ENCODE results near the gene SGIP1. TPM values are rescaled to one million over a fixed set of nuclear protein-coding genes. Genes with fewer than 3 reads are reported as not detected.

SGIP1 gene
- total RNA-seq, 4 donors from 2014 or later: 3.9 to 14.7 (median 6.5) TPM

DNA sequence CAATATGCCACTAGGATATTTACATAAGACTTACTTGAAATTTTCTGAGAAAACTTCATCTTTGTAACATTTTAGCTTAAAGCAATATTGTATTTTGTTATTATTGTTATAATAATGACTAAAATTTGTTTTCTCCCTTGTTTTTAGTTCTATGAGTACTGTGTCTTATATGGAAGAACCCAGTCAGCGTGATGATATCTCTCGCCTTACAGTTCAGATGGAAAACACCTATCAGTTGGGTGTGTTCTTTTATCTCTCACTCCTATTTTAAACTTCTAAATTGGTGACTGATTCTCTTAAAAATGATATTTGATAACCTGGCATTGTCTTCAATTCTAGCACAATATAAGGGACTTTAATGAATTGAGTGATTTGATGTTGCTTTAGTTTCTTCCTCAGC, 236.3 kb downstream of the SGIP1 start:
- H3K4me1 ChIP-seq: no peaks in the 10 kb centered on the region
- no peaks in the 10 kb centered on the region for H3K27me3 ChIP-seq
- no peak overlapping the region for H3K27ac ChIP-seq
- no peaks in the 10 kb centered on the region for H3K9me3 ChIP-seq
- WGBS, 2 donors: 98 to 99% methylated on average over 2 of the region's 2 CpGs
- DNase-seq (ENCODE audit: low spot score in 2 of 2): no peak
- no peak overlapping the region for H3K4me3 ChIP-seq
- no peaks in the 10 kb centered on the region for H3K36me3 ChIP-seq
- TF ChIP-seq, protein P1, sequence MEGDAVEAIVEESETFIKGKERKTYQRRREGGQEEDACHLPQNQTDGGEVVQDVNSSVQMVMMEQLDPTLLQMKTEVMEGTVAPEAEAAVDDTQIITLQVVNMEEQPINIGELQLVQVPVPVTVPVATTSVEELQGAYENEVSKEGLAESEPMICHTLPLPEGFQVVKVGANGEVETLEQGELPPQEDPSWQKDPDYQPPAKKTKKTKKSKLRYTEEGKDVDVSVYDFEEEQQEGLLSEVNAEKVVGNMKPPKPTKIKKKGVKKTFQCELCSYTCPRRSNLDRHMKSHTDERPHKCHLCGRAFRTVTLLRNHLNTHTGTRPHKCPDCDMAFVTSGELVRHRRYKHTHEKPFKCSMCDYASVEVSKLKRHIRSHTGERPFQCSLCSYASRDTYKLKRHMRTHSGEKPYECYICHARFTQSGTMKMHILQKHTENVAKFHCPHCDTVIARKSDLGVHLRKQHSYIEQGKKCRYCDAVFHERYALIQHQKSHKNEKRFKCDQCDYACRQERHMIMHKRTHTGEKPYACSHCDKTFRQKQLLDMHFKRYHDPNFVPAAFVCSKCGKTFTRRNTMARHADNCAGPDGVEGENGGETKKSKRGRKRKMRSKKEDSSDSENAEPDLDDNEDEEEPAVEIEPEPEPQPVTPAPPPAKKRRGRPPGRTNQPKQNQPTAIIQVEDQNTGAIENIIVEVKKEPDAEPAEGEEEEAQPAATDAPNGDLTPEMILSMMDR (IDR thresholded peaks at IDR 0.05): no peak
- TF ChIP-seq POLR2A (IDR thresholded peaks at IDR 0.05) (no peak), EP300 (IDR thresholded peaks at IDR 0.05) (no peak)

DNA sequence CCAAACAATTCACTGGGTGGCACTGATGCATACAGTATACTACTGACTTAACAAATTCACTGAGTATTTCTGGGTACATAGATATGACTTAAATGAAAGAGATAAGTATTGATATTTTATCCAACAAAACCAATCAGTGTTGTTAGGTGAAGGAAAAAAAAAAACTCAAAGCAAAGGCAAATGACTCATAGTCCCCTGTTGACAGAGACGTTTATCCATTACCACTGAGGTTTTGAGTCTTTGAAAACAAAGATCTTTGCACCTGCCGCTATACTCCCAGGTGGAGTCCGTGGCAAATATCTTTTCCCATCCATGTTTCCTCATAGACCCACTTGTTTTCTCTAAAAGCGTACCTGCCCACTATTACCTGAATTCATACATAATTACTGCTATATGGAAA, 236.7 kb downstream of the SGIP1 start:
- 87 to 88% methylated on average over 4 of the region's 4 CpGs for whole genome bisulfite sequencing, 2 donors
- H3K4me3 ChIP-seq: no peak overlapping the region
- H3K27me3 ChIP-seq: no peaks in the 10 kb centered on the region
- H3K36me3 ChIP-seq: no peaks in the 10 kb centered on the region
- no peaks in the 10 kb centered on the region for H3K9me3 ChIP-seq
- no peaks in the 10 kb centered on the region for H3K4me1 ChIP-seq
- TF ChIP-seq POLR2A (IDR thresholded peaks at IDR 0.05) (no peak), EP300 (IDR thresholded peaks at IDR 0.05) (no peak)
- TF ChIP-seq, protein P1 (IDR thresholded peaks at IDR 0.05): no peak
- DNase-seq (ENCODE audit: low spot score in 2 of 2): no peak
- no peak overlapping the region for H3K27ac ChIP-seq

DNA sequence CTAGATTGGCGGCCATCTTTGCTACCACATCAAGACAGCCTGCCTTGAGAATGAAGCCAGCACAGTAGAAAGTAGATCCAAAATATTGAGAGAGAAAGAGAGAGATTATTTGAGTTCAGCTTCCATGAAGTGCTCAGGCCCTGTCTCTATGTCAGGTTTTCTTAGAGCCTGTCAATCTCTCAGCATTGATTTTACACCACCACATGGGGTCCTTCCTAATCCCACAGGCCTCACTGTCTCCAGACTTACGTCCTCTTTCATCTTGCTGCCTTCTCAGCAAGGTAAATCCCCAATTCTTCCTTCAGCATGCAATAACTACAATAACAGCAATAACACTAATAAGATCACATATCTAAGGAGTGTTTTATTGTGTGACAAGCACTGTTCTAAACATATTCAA, 239.3 kb downstream of the SGIP1 start:
- Histone ChIP-seq H3K4me1 (peaks cover 0 to 3% (median 0%) of the 10 kb centered on the region in 4 donors), H3K27me3 (no peaks in the 10 kb centered on the region), H3K36me3 (no peaks in the 10 kb centered on the region), H3K4me3 (no peak overlapping the region), H3K27ac (no peak overlapping the region), H3K9me3 (no peaks in the 10 kb centered on the region)
- DNase-seq (ENCODE audit: low spot score in 2 of 2): no peak
- WGBS, 2 donors: 92 to 93% methylated on average over 2 of the region's 2 CpGs
- TF ChIP-seq POLR2A (IDR thresholded peaks at IDR 0.05) (no peak), EP300 (IDR thresholded peaks at IDR 0.05) (no peak)

DNA sequence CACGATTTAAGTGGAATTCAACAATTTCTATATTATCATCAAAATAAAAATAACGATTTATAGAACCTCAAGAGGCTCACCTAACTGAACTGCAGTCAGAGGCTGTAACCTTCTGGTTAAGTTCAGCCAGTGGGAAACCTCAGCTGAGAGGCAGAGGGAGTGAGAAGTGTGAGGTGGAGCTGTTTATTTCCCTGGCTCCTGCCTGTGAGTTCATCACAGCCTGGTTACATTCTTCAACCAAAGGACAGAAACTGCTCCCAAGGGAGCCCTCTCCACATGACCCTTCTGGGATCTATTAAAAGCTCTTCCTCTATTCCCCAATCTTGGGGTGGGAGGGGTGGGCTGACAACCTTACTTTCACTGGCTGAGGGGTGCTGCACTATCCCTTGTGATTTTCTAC, 240.5 kb downstream of the SGIP1 start:
- TF ChIP-seq EP300 (IDR thresholded peaks at IDR 0.05): no peak
- no peak for TF ChIP-seq POLR2A (IDR thresholded peaks at IDR 0.05)
- TF ChIP-seq, protein P1 (IDR thresholded peaks at IDR 0.05): no peak
- Histone ChIP-seq H3K4me1 (peaks cover 0 to 3% (median 0%) of the 10 kb centered on the region in 4 donors), H3K27ac (no peak overlapping the region), H3K9me3 (no peaks in the 10 kb centered on the region), H3K36me3 (no peaks in the 10 kb centered on the region), H3K4me3 (no peak overlapping the region), H3K27me3 (no peaks in the 10 kb centered on the region)
- DNase-seq (ENCODE audit: low spot score in 2 of 2): no peak
- 68 to 71% methylated on average over 2 of the region's 2 CpGs for WGBS, 2 donors

DNA sequence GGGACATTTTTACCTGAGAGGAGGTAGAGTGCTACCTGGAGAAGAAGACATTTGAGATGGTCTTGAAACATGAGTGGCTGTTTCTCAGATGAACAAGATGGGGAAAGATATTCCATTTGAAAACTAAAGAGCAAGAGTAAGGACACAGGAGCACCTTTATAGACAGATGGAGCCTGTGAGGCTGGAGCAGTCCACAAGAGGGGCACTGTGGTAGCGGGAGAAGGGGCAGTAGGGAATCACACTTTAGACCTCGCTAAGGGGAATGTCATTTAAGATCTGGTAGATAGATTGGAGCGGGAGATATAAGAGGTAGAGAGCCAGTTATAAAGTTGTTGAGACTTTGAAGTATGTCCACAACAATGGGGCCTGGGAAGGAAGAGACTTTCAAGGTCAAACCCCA, 241.7 kb downstream of the SGIP1 start:
- Histone ChIP-seq H3K27ac (no peak overlapping the region), H3K9me3 (no peaks in the 10 kb centered on the region), H3K4me3 (no peak overlapping the region), H3K4me1 (peaks cover 0 to 3% (median 0%) of the 10 kb centered on the region in 4 donors), H3K27me3 (no peaks in the 10 kb centered on the region), H3K36me3 (no peaks in the 10 kb centered on the region)
- no peak for DNase-seq (ENCODE audit: low spot score in 2 of 2)
- WGBS, 2 donors: 91 to 93% methylated on average over 3 of the region's 3 CpGs
- TF ChIP-seq EP300 (IDR thresholded peaks at IDR 0.05) (no peak), POLR2A (IDR thresholded peaks at IDR 0.05) (no peak)
- TF ChIP-seq, protein P1 (IDR thresholded peaks at IDR 0.05): no peak

DNA sequence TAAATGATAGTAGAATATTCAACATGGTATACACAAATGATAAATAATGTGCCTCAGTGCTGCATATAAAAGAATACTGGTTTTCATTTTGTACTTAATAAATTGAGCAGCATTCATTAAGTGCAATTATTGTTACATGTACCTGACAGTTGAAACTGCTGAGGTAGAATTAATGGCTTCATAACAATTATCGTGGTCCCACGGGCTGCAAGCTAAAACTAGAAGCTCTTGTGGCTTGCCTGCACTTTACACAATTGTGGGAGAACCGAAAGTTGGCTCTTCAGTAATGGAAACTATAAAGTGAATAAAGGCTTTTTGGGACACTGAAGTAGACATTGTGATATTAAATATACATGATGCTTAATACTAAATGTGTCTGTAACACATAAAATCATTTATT, 243.9 kb downstream of the SGIP1 start:
- no peak for DNase-seq (ENCODE audit: low spot score in 2 of 2)
- no peaks in the 10 kb centered on the region for H3K27me3 ChIP-seq
- H3K36me3 ChIP-seq: no peaks in the 10 kb centered on the region
- H3K4me3 ChIP-seq: no peak overlapping the region
- TF ChIP-seq, protein P1 (IDR thresholded peaks at IDR 0.05): no peak
- 55 to 58% methylated on average over 3 of the region's 3 CpGs for WGBS, 2 donors
- H3K4me1 ChIP-seq: peaks cover 0 to 3% (median 0%) of the 10 kb centered on the region in 4 donors
- no peak overlapping the region for H3K27ac ChIP-seq
- no peaks in the 10 kb centered on the region for H3K9me3 ChIP-seq
